ENCODE results near the gene HINFP. TPM values are rescaled to one million over a fixed set of nuclear protein-coding genes. Genes with fewer than 3 reads are reported as not detected.
A peak's percentile ranks its signal among the peaks of the same experiment; 100 is the strongest.

HINFP gene
- total RNA-seq, 1 experiment from 2014 or later, result 42.4 TPM

DNA sequence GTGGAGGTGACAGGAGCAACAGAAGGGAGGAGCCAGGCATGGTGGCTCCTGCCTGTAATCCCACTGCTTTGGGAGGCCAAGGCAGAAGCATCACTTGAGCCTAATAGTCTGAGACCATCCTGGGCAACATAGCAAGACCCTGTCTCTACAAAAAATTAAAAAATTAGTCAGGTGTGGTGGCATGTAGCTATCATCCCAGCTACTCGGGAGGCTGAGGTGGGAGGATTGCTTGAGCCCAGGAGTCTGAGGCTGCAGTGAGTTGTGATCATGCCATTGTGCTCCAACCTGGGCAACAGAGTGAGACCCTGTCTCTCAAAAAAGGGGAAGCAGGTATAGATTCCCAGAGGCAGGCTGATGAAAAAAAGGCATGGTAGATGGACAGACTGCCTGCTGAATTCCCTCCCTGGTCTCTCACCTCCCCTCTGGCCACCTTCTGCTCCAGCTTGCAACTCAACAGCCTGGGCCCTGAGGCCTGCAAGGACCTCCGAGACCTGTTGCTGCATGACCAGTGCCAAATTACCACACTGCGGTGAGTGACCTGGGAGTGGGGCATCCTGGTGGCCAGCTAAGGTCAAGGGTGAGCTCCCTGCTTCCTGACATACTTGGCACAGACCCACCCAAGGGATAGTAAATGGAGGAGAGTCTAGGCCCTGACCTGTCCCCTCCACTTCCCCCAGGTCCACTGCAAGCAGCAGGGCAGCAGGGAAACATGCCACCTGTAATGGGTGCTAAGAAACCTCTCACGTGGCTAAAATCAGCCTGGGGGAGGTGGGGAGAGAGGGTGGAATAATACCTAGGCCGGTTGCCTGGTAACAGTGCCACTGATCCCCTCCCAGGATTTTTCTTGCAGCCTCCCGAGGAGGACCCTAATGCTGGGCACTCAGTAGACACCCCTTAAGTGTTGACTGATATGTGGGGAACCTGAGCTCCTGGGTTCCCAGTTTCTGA is 59.6 kb downstream of the HINFP start:
- Histone ChIP-seq H4K20me1 (ENCODE audit: control insufficient read depth, insufficient read depth, insufficient read length) (no peaks in the 10 kb centered on the region), H3K23ac (ENCODE audit: insufficient read length, low read depth, low read length) (no peak overlapping the region), H3K79me1 (ENCODE audit: insufficient read depth, low read depth, low read length, poor library complexity, severe bottlenecking) (no peaks in the 10 kb centered on the region), H2BK5ac (ENCODE audit: insufficient read length, low read length) (no peak overlapping the region), H3K27ac (ENCODE audit: insufficient read length, low read depth, low read length) (no peak overlapping the region), H4K91ac (ENCODE audit: insufficient read length, low read depth, low read length) (no peak overlapping the region), H3K9me3 (ENCODE audit: control insufficient read depth, low read depth, low read length) (no peaks in the 10 kb centered on the region), H2AK5ac (ENCODE audit: insufficient read length, low read length) (no peak overlapping the region), H3K4ac (ENCODE audit: low read depth, low read length) (no peak overlapping the region), H3K4me1 (ENCODE audit: insufficient read depth, low read length) (no peaks in the 10 kb centered on the region), H3T11ph (ENCODE audit: low read length) (no peak overlapping the region), H2AFZ (ENCODE audit: low read length) (no peak overlapping the region), H4K8ac (replicated peaks; ENCODE audit: insufficient read length, low read depth, low read length) (no peak overlapping the region), H3K18ac (ENCODE audit: insufficient read length, low read depth, low read length) (no peak overlapping the region), H3K9ac (ENCODE audit: extremely low read depth, insufficient read length, low read length) (no peak overlapping the region), H2BK12ac (ENCODE audit: insufficient read length, low read depth, low read length) (no peak overlapping the region), H3K79me2 (ENCODE audit: insufficient read depth, low read length) (no peaks in the 10 kb centered on the region), H3K4me2 (ENCODE audit: insufficient read depth, insufficient read length, low read length) (no peak overlapping the region), H2BK20ac (ENCODE audit: low read depth, low read length, poor library complexity, severe bottlenecking) (no peak overlapping the region), H4K5ac (ENCODE audit: insufficient read length, low read depth, low read length) (no peak overlapping the region), H3K27me3 (ENCODE audit: insufficient read depth, low read length) (no peaks in the 10 kb centered on the region), H3K14ac (ENCODE audit: insufficient read depth, low read length) (no peak overlapping the region), H2BK15ac (ENCODE audit: low read depth, low read length) (no peak overlapping the region), H3K56ac (ENCODE audit: insufficient read length, low read depth, low read length) (no peak overlapping the region), H3K23me2 (ENCODE audit: insufficient read length, low read depth, low read length, poor library complexity, severe bottlenecking) (no peaks in the 10 kb centered on the region), H2BK120ac (ENCODE audit: low read depth, low read length, poor library complexity, severe bottlenecking) (no peak overlapping the region)
- H3K9me3 Mint-ChIP-seq, result no peaks in the 10 kb centered on the region
- H3K4me1 Mint-ChIP-seq, result peaks cover 7% of the 10 kb centered on the region in 2 experiments; a peak in 2 of 4 replicates
- no CpG with 5 or more reads among the region's 6 CpGs for WGBS (ENCODE audit: extremely low coverage, insufficient read length, low lambda C conversion rate)
- no peak for DNase-seq
- H3K4me3 Mint-ChIP-seq, result no peak overlapping the region
- peak overlapping the region in 1 of 3 experiments; percentile 86; a peak in 1 of 7 replicates for H3K27ac Mint-ChIP-seq
- H3K27me3 Mint-ChIP-seq (ENCODE audit: low read depth), result peaks cover 1% of the 10 kb centered on the region; the same call in 1 of the 2 replicates
- TF ChIP-seq, protein P1, sequence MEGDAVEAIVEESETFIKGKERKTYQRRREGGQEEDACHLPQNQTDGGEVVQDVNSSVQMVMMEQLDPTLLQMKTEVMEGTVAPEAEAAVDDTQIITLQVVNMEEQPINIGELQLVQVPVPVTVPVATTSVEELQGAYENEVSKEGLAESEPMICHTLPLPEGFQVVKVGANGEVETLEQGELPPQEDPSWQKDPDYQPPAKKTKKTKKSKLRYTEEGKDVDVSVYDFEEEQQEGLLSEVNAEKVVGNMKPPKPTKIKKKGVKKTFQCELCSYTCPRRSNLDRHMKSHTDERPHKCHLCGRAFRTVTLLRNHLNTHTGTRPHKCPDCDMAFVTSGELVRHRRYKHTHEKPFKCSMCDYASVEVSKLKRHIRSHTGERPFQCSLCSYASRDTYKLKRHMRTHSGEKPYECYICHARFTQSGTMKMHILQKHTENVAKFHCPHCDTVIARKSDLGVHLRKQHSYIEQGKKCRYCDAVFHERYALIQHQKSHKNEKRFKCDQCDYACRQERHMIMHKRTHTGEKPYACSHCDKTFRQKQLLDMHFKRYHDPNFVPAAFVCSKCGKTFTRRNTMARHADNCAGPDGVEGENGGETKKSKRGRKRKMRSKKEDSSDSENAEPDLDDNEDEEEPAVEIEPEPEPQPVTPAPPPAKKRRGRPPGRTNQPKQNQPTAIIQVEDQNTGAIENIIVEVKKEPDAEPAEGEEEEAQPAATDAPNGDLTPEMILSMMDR (conservative IDR thresholded peaks at IDR 0.05), result no peak
- H3K36me3 Mint-ChIP-seq (ENCODE audit: insufficient read depth in 1 of 3, low read depth in 3 of 3), result peaks cover 3 to 14% (median 5%) of the 10 kb centered on the region in 3 experiments; a peak in 6 of 7 replicates

All from H9 (cell line).